CD4-positive, alpha-beta T cell treated with Interleukin-17A for 4 hours (primary cell): ENCODE measurements around the gene HYAL1.

Source experiments
- DNase-seq: peaks from one replicate; pipeline ENCODE4 v3.0.0-alpha.2; 2020; ENCODE audit warnings: mixed read lengths

HYAL1 gene

GRCh38 chr3:50303013-50303815 lies at the start of gene HYAL1:
Gene HYAL1 (minus strand): TSS chr3:50303574. CDS start chr3:50302956, 618 bp downstream.
- no peak for DNase-seq

GRCh38 chr3:50352781-50353180 lies 49.4 kb upstream of the HYAL1 start:
- DNase-seq: no peak

GRCh38 chr3:50351323-50351697 lies 47.9 kb upstream of the HYAL1 start:
- DNase-seq: no peak

GRCh38 chr3:50350527-50351322 lies 47.4 kb upstream of the HYAL1 start, which contains the start of the genes CYB561D2 and NPRL2:
Gene CYB561D2 (plus strand): TSS chr3:50350862. CDS start chr3:50351434, 572 bp downstream.
Gene NPRL2 (minus strand): TSS chr3:50350775. CDS start chr3:50350652, 123 bp downstream.
- peak; percentile 99 for DNase-seq

GRCh38 chr3:50350213-50350526 lies 46.8 kb upstream of the HYAL1 start:
- DNase-seq: no peak

- peak; percentile 81 for DNase-seq
These were observed 43.9 kb upstream of the HYAL1 start for GRCh38 chr3:50347187-50347813.

- DNase-seq: peak; percentile 85
These were observed 42.3 kb upstream of the HYAL1 start, which contains the start of gene ZMYND10 for GRCh38 chr3:50345586-50346234. Gene ZMYND10 (minus strand): TSS chr3:50345732. CDS start chr3:50345579, 153 bp downstream.

- DNase-seq: no peak
These were observed 41.6 kb upstream of the HYAL1 start for GRCh38 chr3:50345008-50345407.

- DNase-seq: no peak
These were observed 39.6 kb upstream of the HYAL1 start for GRCh38 chr3:50342813-50343633.

GRCh38 chr3:50341996-50342650 lies 38.7 kb upstream of the HYAL1 start:
- no peak for DNase-seq

- no peak for DNase-seq
These were observed 38.2 kb upstream of the HYAL1 start for GRCh38 chr3:50341537-50341936.

- DNase-seq: peak; percentile 69
These were observed 37.3 kb upstream of the HYAL1 start, which contains the start of gene RASSF1 for GRCh38 chr3:50340448-50341329. Gene RASSF1 (minus strand): TSS chr3:50340836. CDS start chr3:50340805, 31 bp downstream.

GRCh38 chr3:50340147-50340447 lies 36.7 kb upstream of the HYAL1 start:
- no peak for DNase-seq

GRCh38 chr3:50339485-50340146 lies 36.2 kb upstream of the HYAL1 start:
- no peak for DNase-seq

GRCh38 chr3:50338965-50339364 lies 35.6 kb upstream of the HYAL1 start:
- DNase-seq: no peak

GRCh38 chr3:50337175-50337861 lies 33.9 kb upstream of the HYAL1 start:
- peak; percentile 97 for DNase-seq

GRCh38 chr3:50336452-50337174 lies 33.2 kb upstream of the HYAL1 start:
- no peak for DNase-seq

- no peak for DNase-seq
These were observed 31.1 kb upstream of the HYAL1 start for GRCh38 chr3:50334339-50335075.
